ENCODE data around the gene SYT7.

GRCh38 chr11:61571869-61572268 is 9.0 kb downstream of the SYT7 start:
- TF ChIP-seq CTCF (conservative IDR thresholded peaks at IDR 0.05; ENCODE audit: low read depth, low read length) (no peak), BHLHE40 (IDR thresholded peaks at IDR 0.05; ENCODE audit: low read depth, low read length) (no peak), FOS (IDR thresholded peaks at IDR 0.05; ENCODE audit: low read depth, low read length) (no peak), USF2 (IDR thresholded peaks at IDR 0.05; ENCODE audit: low read depth, low read length) (no peak), RCOR1 (IDR thresholded peaks at IDR 0.05; ENCODE audit: insufficient replicate concordance, low read length) (no peak), ELK1 (IDR thresholded peaks at IDR 0.05; ENCODE audit: borderline replicate concordance, low read depth, low read length) (no peak), SMC3 (IDR thresholded peaks at IDR 0.05; ENCODE audit: low read depth, low read length) (no peak), CHD1 (IDR thresholded peaks at IDR 0.05; ENCODE audit: low read depth, low read length) (no peak), MXI1 (IDR thresholded peaks at IDR 0.05; ENCODE audit: borderline replicate concordance, low read depth, low read length) (no peak), POLR2A (IDR thresholded peaks at IDR 0.05; ENCODE audit: low read depth, low read length) (no peak), CEBPB (IDR thresholded peaks at IDR 0.05; ENCODE audit: low read depth, low read length) (no peak), RAD21 (IDR thresholded peaks at IDR 0.05; ENCODE audit: low read length) (no peak), MAZ (IDR thresholded peaks at IDR 0.05; ENCODE audit: borderline replicate concordance, low read depth, low read length) (no peak), RFX5 (IDR thresholded peaks at IDR 0.05; ENCODE audit: low read depth, low read length) (no peak)

Measured in IMR-90 (cell line).